Nephron (organoid): ENCODE data around the gene ADAMTS1.
"Not testable (repeated sequence)": the region's sequence is repeated elsewhere in the genome, so short reads cannot be mapped to it uniquely, and the experiment has no call there.

ENCODE experiments used
- H3K27ac Mint-ChIP-seq, 3 experiments: 2 replicates each; pipeline ENCODE4 v1.8.0; 2020; ENCODE audit warnings: mixed read lengths in 3 of 3, mild to moderate bottlenecking in 2 of 3, moderate library complexity in 1 of 3
- H3K27me3 Mint-ChIP-seq: 2 replicates; pipeline ENCODE4 v1.8.0; 2021; ENCODE audit warnings: low read depth, mild to moderate bottlenecking, moderate library complexity, mixed read lengths
- H3K36me3 Mint-ChIP-seq: 2 replicates; pipeline ENCODE4 v1.8.0; 2020; ENCODE audit warnings: low read depth, mixed read lengths
- H3K4me1 Mint-ChIP-seq: 2 replicates; pipeline ENCODE4 v1.8.0; 2020; ENCODE audit warnings: mixed read lengths
- H3K4me3 Mint-ChIP-seq, 3 experiments: 2 replicates each; pipeline ENCODE4 v1.8.0; 2020; ENCODE audit warnings: mild to moderate bottlenecking in 3 of 3, mixed read lengths in 3 of 3, moderate library complexity in 2 of 3
- H3K9me3 Mint-ChIP-seq: 2 replicates; pipeline ENCODE4 v1.8.0; 2020; ENCODE audit warnings: mixed read lengths
- TF ChIP-seq, protein P1 (sequence below), 3 experiments: fragments of 200-600 bp; sonication (generic); IDR thresholded peaks; one replicate each; pipeline ENCODE4 v1.5.0; 2021; ENCODE audit warnings: antibody characterized with exemption in 3 of 3; ENCODE audit not compliant: unreplicated experiment in 3 of 3

The ADAMTS1 gene

DNA sequence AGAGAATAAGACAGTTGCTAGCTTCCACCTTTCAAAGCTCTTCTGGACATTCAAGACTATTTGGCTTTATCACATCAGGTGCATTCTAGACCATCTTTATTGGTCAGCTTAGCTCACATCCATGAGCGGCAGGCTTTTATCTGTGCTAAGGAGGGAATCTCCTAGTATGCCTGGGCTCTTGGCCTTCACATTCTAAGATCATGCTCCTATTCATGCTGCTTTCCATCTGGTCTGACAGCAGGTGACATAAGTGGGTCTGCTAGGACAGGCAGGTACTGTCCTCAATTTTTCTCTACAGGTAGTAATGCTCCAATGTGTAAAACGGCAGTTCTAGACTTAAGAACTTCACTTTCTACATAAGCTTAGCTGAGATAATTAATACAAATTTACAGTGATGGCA, 39.2 kb upstream of the ADAMTS1 start:
- Mint-ChIP-seq H3K9me3 (peaks cover 4% of the 10 kb centered on the region), H3K27ac (no peak overlapping the region), H3K27me3 (peaks cover 8% of the 10 kb centered on the region), H3K4me1 (peaks cover 10% of the 10 kb centered on the region), H3K36me3 (no peaks in the 10 kb centered on the region), H3K4me3 (no peak overlapping the region)
- TF ChIP-seq, protein P1, sequence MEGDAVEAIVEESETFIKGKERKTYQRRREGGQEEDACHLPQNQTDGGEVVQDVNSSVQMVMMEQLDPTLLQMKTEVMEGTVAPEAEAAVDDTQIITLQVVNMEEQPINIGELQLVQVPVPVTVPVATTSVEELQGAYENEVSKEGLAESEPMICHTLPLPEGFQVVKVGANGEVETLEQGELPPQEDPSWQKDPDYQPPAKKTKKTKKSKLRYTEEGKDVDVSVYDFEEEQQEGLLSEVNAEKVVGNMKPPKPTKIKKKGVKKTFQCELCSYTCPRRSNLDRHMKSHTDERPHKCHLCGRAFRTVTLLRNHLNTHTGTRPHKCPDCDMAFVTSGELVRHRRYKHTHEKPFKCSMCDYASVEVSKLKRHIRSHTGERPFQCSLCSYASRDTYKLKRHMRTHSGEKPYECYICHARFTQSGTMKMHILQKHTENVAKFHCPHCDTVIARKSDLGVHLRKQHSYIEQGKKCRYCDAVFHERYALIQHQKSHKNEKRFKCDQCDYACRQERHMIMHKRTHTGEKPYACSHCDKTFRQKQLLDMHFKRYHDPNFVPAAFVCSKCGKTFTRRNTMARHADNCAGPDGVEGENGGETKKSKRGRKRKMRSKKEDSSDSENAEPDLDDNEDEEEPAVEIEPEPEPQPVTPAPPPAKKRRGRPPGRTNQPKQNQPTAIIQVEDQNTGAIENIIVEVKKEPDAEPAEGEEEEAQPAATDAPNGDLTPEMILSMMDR (IDR thresholded peaks at IDR 0.05; ENCODE audit: unreplicated experiment in 3 of 3), result no peak

DNA sequence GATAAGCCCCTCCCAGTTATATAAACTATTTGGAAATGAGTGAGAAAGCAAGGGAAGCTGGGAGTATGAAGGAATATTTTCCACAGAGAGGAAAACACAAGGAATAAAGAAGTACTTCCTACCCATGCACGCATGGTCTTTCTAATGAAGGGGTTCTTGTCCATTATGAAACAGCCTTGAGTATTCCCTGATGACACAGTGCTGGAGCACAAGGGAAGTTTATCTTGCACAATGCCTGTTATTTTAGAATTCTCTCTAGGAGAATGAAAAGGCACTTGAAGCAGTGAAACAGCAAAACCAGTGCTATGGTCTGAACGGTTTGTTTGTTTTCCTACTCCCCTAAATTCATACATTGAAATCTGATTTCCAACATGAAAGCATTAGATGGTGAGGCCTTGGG, 38.6 kb upstream of the ADAMTS1 start:
- no peak overlapping the region for H3K27ac Mint-ChIP-seq
- H3K9me3 Mint-ChIP-seq, result peaks cover 4% of the 10 kb centered on the region
- H3K27me3 Mint-ChIP-seq, result peaks cover 8% of the 10 kb centered on the region
- TF ChIP-seq, protein P1 (IDR thresholded peaks at IDR 0.05; ENCODE audit: unreplicated experiment in 3 of 3), result no peak
- H3K4me1 Mint-ChIP-seq, result peaks cover 10% of the 10 kb centered on the region
- H3K4me3 Mint-ChIP-seq, result no peak overlapping the region
- H3K36me3 Mint-ChIP-seq, result no peaks in the 10 kb centered on the region

DNA sequence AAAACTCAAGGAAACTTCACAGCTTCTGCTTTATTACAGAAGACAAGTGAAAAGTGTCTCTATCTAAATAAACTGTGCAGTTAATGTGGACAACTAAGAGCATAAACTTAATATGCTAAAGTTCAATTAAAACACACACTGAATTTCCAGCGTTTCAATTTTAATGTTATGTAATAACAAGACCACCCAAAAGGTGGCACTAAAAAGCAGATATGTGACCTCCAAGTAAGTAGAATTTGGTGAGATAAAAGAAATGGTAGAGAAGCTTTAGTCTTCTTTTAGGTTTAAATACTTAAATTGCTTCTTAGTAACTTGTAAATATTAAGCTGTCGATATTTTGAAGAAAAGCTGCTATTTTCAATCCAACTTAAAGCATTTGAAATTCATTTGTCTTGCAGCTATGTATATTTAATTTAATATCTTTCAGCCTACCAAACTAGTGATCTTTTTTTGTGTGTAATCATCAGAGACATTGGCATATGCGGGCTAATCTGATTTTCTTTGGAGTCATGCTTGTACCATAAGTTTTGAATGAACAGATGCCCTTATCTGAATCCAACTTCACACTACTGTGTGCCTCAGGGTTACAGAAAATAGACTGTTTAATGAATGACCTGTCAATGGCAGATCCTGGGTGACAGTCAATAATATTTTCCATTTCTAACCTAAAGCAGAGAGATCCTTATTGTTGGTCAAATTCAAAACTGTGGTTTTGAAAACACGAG, 36.5 kb upstream of the ADAMTS1 start:
- Mint-ChIP-seq H3K9me3 (peaks cover under 1% of the 10 kb centered on the region), H3K4me1 (peaks cover 8% of the 10 kb centered on the region), H3K27me3 (peaks cover 8% of the 10 kb centered on the region), H3K27ac (peak overlapping the region in 1 of 3 experiments; percentile 28), H3K36me3 (no peaks in the 10 kb centered on the region), H3K4me3 (no peak overlapping the region)
- TF ChIP-seq, protein P1 (IDR thresholded peaks at IDR 0.05; ENCODE audit: unreplicated experiment in 3 of 3), result peak; percentile 43 to 54 (median 45)

DNA sequence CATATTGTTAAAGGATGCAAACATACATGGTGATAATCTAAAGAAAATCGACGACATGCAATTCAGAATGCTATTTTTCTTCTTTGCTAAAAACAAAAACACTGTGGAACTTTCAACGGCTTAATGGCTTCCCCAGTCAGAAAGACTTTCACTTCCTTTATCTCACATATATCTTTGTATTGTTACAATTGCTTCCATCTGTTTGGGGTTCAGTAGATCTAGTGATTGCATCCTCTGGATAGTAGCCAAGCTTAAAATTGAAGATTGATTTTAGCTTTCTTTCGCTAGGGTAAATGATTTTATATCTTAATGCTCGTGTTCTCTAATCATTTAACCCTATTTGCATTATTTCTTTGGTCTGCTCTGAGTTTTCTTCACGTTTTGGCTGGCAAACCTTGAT, 31.8 kb upstream of the ADAMTS1 start:
- TF ChIP-seq, protein P1 (IDR thresholded peaks at IDR 0.05; ENCODE audit: unreplicated experiment in 3 of 3), result no peak
- Mint-ChIP-seq H3K27me3 (peaks cover 4% of the 10 kb centered on the region), H3K4me3 (peak overlapping the region in 1 of 3 experiments; percentile 62), H3K4me1 (peaks cover 9% of the 10 kb centered on the region), H3K9me3 (peaks cover 11% of the 10 kb centered on the region), H3K36me3 (no peaks in the 10 kb centered on the region), H3K27ac (peak overlapping the region; percentile 65 to 83 (median 81))

DNA sequence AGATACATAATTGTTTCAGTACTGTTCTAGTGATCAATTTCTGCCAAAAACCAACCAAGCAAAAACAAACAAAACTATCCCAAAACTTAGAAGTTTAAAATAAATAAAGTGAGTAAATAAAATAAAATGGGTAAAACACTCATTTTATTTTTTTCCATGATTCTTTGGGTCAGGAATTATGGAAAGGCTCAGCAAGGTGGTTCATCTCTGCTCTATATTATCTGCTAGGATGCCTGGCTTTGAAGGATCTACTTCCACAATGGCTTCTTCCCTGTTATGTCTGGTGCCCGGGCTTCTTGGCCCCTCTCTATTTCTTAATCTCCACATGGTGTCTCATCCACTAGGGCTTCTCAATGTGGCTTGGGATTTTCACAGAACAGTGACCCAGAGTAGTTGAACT, 29.1 kb upstream of the ADAMTS1 start:
- no peak overlapping the region for H3K27ac Mint-ChIP-seq
- no peaks in the 10 kb centered on the region for H3K27me3 Mint-ChIP-seq
- peaks cover 9% of the 10 kb centered on the region for H3K4me1 Mint-ChIP-seq
- no peak overlapping the region for H3K4me3 Mint-ChIP-seq
- peaks cover 18% of the 10 kb centered on the region for H3K9me3 Mint-ChIP-seq
- TF ChIP-seq, protein P1 (IDR thresholded peaks at IDR 0.05; ENCODE audit: unreplicated experiment in 3 of 3), result no peak
- H3K36me3 Mint-ChIP-seq, result no peaks in the 10 kb centered on the region

DNA sequence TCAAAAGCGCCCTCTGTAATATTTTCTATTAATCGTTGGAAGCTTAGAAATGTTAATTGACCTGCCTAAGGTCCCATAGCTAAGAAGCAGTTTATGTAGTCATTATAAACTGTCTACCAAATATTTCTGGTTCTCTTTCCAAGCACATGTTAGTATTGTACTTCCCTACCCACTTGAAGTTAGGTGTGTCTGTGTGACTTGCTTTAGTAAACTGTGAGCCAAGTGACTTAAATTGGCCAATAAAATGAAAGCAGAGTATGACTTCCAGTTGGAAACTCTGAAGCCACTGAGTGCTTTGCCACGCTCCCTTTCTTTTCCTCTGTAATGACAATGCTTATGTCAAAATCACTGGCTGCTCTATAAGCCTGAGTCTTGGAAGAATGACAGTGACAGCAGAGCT, 20.6 kb upstream of the ADAMTS1 start:
- TF ChIP-seq, protein P1 (IDR thresholded peaks at IDR 0.05; ENCODE audit: unreplicated experiment in 3 of 3), result no peak
- Mint-ChIP-seq H3K4me1 (no peaks in the 10 kb centered on the region), H3K9me3 (peaks cover 3% of the 10 kb centered on the region), H3K36me3 (no peaks in the 10 kb centered on the region), H3K27me3 (no peaks in the 10 kb centered on the region), H3K4me3 (no peak overlapping the region), H3K27ac (no peak overlapping the region)

DNA sequence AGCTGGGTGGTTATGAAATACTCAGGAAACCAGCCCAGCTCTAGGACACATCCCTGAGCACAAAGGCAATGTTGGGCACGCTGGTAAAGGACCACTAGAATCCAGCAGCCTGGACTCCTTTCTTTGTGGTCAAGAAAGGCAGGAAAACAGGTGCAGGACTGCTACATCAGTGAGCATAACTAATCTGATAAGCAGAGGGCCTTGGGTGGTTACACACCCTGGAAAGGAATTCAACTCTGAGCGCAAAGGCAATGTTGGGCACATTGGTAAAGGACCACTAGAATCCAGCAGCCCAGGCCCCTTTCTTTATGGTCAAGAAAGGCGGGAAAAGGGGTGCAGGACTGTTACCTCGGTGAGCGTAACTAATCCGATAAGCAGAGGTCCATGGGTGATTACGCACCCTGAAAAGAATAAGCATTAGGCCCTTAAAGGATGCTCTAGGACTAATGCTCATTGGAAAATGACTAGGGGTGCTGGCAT, 11.7 kb upstream of the ADAMTS1 start:
- not testable (repeated sequence) for H3K4me1 Mint-ChIP-seq, H3K9me3 Mint-ChIP-seq, H3K27ac Mint-ChIP-seq, H3K27me3 Mint-ChIP-seq, H3K36me3 Mint-ChIP-seq, H3K4me3 Mint-ChIP-seq

DNA sequence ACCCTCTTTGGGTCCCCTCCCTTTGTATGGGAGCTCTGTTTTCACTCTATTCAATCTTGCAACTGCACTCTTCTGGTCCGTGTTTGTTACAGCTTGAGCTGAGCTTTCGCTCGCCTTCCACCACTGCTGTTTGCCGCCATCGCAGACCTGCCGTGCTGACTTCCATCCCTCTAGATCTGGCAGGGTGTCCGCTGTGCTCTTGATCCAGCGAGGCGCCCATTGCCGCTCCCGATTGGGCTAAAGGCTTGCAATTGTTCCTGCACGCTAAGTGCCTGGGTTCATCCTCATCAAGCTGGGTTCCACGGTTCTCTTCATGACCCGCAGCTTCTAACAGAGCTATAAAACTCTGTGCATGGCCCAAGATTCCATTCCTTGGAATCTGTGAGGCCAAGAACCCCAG, 9.5 kb upstream of the ADAMTS1 start:
- not testable (repeated sequence) for H3K36me3 Mint-ChIP-seq, H3K4me3 Mint-ChIP-seq, H3K9me3 Mint-ChIP-seq, H3K27ac Mint-ChIP-seq, H3K27me3 Mint-ChIP-seq
- peaks cover 18% of the 10 kb centered on the region for H3K4me1 Mint-ChIP-seq
